ENCODE data around the gene UBR1.
"Not testable (repeated sequence)": the region's sequence is repeated elsewhere in the genome, so short reads cannot be mapped to it uniquely, and the experiment has no call there.

Gene UBR1

GRCh38 chr15:42903388-42904324 is 202.2 kb downstream of the UBR1 start:
- Histone ChIP-seq H3K27ac (no peak overlapping the region), H3K9ac (no peak overlapping the region), H3K4me1 (ENCODE audit: low read depth, poor library complexity, severe bottlenecking) (no peaks in the 10 kb centered on the region), H3K4me2 (no peak overlapping the region), H3K4me3 (IDR thresholded peaks at IDR 0.05; ENCODE audit: insufficient read depth, low read depth, low read length) (no peak overlapping the region), H3K79me2 (ENCODE audit: insufficient read depth, low read depth) (peaks cover 4% of the 10 kb centered on the region; the same call in 1 of the 2 replicates), H3K27me3 (ENCODE audit: insufficient read depth, low read depth) (no peaks in the 10 kb centered on the region), H3K36me3 (ENCODE audit: insufficient read depth) (no peaks in the 10 kb centered on the region), H4K20me1 (ENCODE audit: insufficient read depth) (no peaks in the 10 kb centered on the region), H2AFZ (ENCODE audit: low read depth) (no peak overlapping the region)
- no peak for TF ChIP-seq CTCF (conservative IDR thresholded peaks at IDR 0.05; ENCODE audit: low read depth, low read length)

DNA sequence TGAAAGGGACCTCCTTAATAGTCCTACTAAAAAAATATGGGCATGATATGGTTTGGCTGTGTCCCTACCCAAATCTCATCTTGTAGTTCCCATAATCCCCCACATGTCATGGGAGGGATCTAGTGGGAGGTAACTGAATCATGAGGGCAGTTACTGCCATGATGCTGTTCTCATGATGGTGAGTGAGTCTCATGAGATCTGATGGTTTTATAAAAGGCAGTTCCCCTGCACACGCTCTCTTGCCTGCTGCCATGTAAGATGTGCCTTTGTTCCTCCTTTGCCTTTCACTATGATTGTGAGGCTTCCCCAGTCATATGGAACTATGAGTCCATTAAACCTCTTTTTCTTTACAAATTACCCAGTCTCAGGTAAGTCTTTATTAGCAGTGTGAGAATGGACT is 211.9 kb downstream of the UBR1 start:
- H3K9ac ChIP-seq; H3K4me3 ChIP-seq (IDR thresholded peaks at IDR 0.05; ENCODE audit: insufficient read depth, low read depth, low read length); H3K27ac ChIP-seq; H3K27me3 ChIP-seq (ENCODE audit: insufficient read depth, low read depth); H3K36me3 ChIP-seq (ENCODE audit: insufficient read depth); H3K4me2 ChIP-seq; H3K4me1 ChIP-seq (ENCODE audit: low read depth, poor library complexity, severe bottlenecking); H2AFZ ChIP-seq (ENCODE audit: low read depth); H3K79me2 ChIP-seq (ENCODE audit: insufficient read depth, low read depth); H4K20me1 ChIP-seq (ENCODE audit: insufficient read depth): not testable (repeated sequence)

Data from KMS-11 (cell line).